ENCODE results near the gene PRRT4. TPM values are rescaled to one million over a fixed set of nuclear protein-coding genes. Genes with fewer than 3 reads are reported as not detected.

PRRT4 gene
- total and polyA plus RNA-seq, 2 of the 13 experiments (the other 11 are each of a cell fraction or from before 2014, with no cell fraction given): not detected

DNA sequence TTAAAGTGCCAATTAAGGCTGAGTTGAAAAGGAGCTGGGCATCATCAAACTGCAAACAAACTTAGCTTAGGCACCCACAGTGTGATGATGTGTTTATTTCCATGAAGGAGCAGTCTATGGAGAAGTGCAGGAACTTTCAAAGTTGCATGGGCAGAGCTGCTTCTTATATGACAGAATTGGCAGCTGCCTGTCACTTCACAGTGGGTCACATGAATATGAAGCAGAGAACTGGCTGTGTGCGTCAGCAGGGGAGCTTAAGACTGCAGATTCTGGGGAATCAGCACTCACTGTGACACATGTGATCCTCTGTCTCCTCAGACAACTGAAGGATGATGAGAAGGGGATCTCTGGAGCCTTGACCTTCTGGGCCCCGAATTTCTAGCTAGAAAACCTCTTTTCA is 54.4 kb downstream of the PRRT4 start:
- H2AFZ ChIP-seq (ENCODE audit: low read length): no peak overlapping the region
- H3K4me1 ChIP-seq (ENCODE audit: insufficient read depth, low read length): peaks cover 40% of the 10 kb centered on the region
- intact Hi-C loops (cut with micrococcal nuclease; ENCODE audit: unreplicated experiment): no loop called here
- H3K36me3 ChIP-seq (replicated peaks in 1 of 2; ENCODE audit: control insufficient read depth in 1 of 2, insufficient read depth in 2 of 2, low read length in 2 of 2): peaks cover 14 to 38% of the 10 kb centered on the region in 2 experiments; a peak in 4 of 5 replicates
- no peak for ATAC-seq
- no peak for FAIRE-seq
- CTCF ChIA-PET (ENCODE audit: low intra/inter-chr PET ratio, low total read pairs): no interaction called here
- H3K4me3 ChIP-seq (replicated peaks in 1 of 3; ENCODE audit: insufficient read depth in 1 of 3, low read depth in 2 of 3, low read length in 3 of 3): no peak overlapping the region
- H3K4me2 ChIP-seq (ENCODE audit: low read depth, low read length): no peak overlapping the region
- H3K79me2 ChIP-seq (ENCODE audit: insufficient read depth, low read length): no peaks in the 10 kb centered on the region
- no peaks in the 10 kb centered on the region for H4K20me1 ChIP-seq (ENCODE audit: insufficient read depth, low read length)
- H3K27ac ChIP-seq (ENCODE audit: extremely low read length, insufficient read depth, low read length): no peak overlapping the region
- H3K27me3 ChIP-seq (ENCODE audit: control insufficient read depth in 1 of 2, insufficient read depth in 2 of 2, low read length in 2 of 2): no peaks in the 10 kb centered on the region
- H3K9ac ChIP-seq (ENCODE audit: insufficient read depth, low read depth, low read length): no peak overlapping the region
- no peak for DNase-seq (ENCODE audit: low spot score)
- POLR2A ChIA-PET: no interaction called here
- in situ Hi-C loops (cut with HindIII; ENCODE audit: extremely low pct_ligation_motif_present, low pct_unique_long_range_greater_than_20kb): no loop called here
- no TSS peak for BruUV-seq (replicated peaks)
- no peaks in the 10 kb centered on the region for H3K9me3 ChIP-seq (ENCODE audit: low read length)
- WGBS (ENCODE audit: low lambda C conversion rate): 96% methylated on average over 2 of the region's 2 CpGs
- no peak for TF ChIP-seq ZBTB42 (CRISPR knock-in tag; IDR thresholded peaks at IDR 0.05)
- TF ChIP-seq, protein P1, sequence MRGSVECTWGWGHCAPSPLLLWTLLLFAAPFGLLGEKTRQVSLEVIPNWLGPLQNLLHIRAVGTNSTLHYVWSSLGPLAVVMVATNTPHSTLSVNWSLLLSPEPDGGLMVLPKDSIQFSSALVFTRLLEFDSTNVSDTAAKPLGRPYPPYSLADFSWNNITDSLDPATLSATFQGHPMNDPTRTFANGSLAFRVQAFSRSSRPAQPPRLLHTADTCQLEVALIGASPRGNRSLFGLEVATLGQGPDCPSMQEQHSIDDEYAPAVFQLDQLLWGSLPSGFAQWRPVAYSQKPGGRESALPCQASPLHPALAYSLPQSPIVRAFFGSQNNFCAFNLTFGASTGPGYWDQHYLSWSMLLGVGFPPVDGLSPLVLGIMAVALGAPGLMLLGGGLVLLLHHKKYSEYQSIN (CRISPR knock-in tag; IDR thresholded peaks at IDR 0.05; ENCODE audit: borderline replicate concordance): no peak
- TF ChIP-seq ZNF260 (CRISPR knock-in tag; IDR thresholded peaks at IDR 0.05; ENCODE audit: borderline replicate concordance, low read depth): no peak
- TF ChIP-seq HOXA5 (CRISPR knock-in tag; IDR thresholded peaks at IDR 0.05): no peak
- TF ChIP-seq, protein P2, sequence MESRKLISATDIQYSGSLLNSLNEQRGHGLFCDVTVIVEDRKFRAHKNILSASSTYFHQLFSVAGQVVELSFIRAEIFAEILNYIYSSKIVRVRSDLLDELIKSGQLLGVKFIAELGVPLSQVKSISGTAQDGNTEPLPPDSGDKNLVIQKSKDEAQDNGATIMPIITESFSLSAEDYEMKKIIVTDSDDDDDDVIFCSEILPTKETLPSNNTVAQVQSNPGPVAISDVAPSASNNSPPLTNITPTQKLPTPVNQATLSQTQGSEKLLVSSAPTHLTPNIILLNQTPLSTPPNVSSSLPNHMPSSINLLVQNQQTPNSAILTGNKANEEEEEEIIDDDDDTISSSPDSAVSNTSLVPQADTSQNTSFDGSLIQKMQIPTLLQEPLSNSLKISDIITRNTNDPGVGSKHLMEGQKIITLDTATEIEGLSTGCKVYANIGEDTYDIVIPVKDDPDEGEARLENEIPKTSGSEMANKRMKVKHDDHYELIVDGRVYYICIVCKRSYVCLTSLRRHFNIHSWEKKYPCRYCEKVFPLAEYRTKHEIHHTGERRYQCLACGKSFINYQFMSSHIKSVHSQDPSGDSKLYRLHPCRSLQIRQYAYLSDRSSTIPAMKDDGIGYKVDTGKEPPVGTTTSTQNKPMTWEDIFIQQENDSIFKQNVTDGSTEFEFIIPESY (CRISPR knock-in tag; IDR thresholded peaks at IDR 0.05): no peak
- TF ChIP-seq ERF (CRISPR knock-in tag; IDR thresholded peaks at IDR 0.05): no peak
- no peak for TF ChIP-seq NAIF1 (CRISPR knock-in tag; IDR thresholded peaks at IDR 0.05; ENCODE audit: borderline replicate concordance)
- TF ChIP-seq, protein P3, sequence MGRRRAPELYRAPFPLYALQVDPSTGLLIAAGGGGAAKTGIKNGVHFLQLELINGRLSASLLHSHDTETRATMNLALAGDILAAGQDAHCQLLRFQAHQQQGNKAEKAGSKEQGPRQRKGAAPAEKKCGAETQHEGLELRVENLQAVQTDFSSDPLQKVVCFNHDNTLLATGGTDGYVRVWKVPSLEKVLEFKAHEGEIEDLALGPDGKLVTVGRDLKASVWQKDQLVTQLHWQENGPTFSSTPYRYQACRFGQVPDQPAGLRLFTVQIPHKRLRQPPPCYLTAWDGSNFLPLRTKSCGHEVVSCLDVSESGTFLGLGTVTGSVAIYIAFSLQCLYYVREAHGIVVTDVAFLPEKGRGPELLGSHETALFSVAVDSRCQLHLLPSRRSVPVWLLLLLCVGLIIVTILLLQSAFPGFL (CRISPR knock-in tag; IDR thresholded peaks at IDR 0.05): no peak
- TF ChIP-seq KMT2A (CRISPR knock-in tag; IDR thresholded peaks at IDR 0.05): no peak
- no peak for TF ChIP-seq SRF (IDR thresholded peaks at IDR 0.05; ENCODE audit: low read depth, low read length)
- TF ChIP-seq ZSCAN30 (CRISPR knock-in tag; IDR thresholded peaks at IDR 0.05): no peak
- no peak for TF ChIP-seq YY1 (IDR thresholded peaks at IDR 0.05; ENCODE audit: insufficient read depth, insufficient replicate concordance, low read depth, low read length)
- TF ChIP-seq CERS6 (CRISPR knock-in tag; IDR thresholded peaks at IDR 0.05): no peak
- no peak for TF ChIP-seq STAT5B (CRISPR knock-in tag; IDR thresholded peaks at IDR 0.05)
- no peak for TF ChIP-seq ZNF281 (CRISPR knock-in tag; IDR thresholded peaks at IDR 0.05; ENCODE audit: borderline replicate concordance)
- no peak for TF ChIP-seq GPBP1L1 (CRISPR knock-in tag; IDR thresholded peaks at IDR 0.05)
- no peak for TF ChIP-seq MTA3 (CRISPR knock-in tag; IDR thresholded peaks at IDR 0.05)

Measured in HepG2 (cell line).